C4-2B (cell line): Measurements from ENCODE around the gene HOXA6.

Experiments
- H3K27ac ChIP-seq: fragments of 450-650 bp; 2 replicates; pipeline ENCODE4 v1.5.1; 2017
- ZFX ChIP-seq: fragments of 450-650 bp; IDR thresholded peaks from 2 replicates; pipeline ENCODE4 v1.6.1; 2017
- TF ChIP-seq, protein P1 (sequence below): fragments of 450-650 bp; conservative IDR thresholded peaks from 2 replicates; pipeline ENCODE4 v1.5.1; 2017; ENCODE audit warnings: mild to moderate bottlenecking

Gene HOXA6

DNA sequence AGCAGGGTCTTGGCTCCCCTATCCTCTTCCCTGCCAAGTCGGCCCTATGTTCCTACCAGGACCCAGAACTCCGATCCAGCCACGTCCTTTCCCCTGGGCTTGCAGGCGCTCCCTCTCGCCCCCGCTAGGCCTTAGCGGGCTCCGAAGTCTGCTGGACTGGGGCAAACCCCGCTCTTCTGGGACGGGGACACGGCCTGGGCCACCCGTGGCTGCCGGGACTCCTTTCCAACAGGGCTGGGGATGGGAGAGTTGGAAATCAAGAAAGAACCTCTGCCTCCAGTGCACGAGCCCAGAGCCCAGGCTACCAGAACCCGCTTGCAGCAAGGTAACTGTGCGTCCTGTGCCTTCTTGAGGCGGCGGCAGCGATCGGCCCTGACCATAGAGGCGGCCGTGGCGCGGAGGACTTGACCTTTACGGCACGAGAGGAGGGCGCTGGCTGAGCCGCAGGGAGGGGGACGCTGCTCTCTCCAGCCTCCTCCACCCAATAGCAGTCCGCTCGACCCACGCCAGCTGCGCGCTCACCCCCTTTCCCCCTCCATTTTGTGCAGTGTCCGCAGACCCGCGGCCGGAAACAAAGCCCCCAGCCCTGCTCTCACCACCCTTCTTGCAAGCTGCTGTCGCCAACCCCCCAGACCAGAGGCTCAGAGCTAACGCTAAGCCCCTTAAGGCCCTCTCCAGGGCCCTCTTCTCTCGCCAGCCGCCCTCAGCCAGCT, 44.4 kb upstream of the HOXA6 start:
- no peak for TF ChIP-seq ZFX
- TF ChIP-seq, protein P1, sequence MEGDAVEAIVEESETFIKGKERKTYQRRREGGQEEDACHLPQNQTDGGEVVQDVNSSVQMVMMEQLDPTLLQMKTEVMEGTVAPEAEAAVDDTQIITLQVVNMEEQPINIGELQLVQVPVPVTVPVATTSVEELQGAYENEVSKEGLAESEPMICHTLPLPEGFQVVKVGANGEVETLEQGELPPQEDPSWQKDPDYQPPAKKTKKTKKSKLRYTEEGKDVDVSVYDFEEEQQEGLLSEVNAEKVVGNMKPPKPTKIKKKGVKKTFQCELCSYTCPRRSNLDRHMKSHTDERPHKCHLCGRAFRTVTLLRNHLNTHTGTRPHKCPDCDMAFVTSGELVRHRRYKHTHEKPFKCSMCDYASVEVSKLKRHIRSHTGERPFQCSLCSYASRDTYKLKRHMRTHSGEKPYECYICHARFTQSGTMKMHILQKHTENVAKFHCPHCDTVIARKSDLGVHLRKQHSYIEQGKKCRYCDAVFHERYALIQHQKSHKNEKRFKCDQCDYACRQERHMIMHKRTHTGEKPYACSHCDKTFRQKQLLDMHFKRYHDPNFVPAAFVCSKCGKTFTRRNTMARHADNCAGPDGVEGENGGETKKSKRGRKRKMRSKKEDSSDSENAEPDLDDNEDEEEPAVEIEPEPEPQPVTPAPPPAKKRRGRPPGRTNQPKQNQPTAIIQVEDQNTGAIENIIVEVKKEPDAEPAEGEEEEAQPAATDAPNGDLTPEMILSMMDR, result no peak

DNA sequence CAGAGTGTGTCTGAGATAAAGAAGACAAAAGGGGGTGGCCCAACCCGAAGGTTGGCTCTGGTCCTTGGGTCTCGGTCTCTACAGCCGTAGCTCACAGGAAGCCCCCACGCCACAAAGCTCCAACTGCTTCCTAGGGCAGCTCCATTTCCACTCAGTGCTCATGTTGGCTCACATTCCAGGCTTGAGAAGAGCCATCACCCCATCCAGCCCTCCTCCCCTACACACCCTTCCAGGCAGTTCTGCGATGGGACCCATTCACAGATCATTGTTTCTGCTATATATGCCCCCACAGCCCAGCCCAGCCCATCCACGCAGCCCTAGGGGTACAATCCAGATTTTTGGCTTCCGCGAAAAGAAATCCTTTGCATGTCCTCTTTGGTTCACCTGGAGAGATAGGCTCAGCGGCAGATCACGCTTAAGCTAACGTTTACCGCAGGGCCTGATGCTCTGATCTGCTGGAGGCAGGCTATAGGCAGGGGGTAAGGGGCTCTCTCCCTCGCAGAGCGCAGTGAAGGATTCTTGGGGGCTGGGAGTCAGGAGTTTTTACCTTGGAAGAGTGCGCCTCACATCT, 43.7 kb upstream of the HOXA6 start:
- TF ChIP-seq ZFX, result no peak
- TF ChIP-seq, protein P1, result no peak

More for the DNA sequence above, 44.4 kb upstream of the HOXA6 start:
- no peak overlapping the region for H3K27ac ChIP-seq

DNA sequence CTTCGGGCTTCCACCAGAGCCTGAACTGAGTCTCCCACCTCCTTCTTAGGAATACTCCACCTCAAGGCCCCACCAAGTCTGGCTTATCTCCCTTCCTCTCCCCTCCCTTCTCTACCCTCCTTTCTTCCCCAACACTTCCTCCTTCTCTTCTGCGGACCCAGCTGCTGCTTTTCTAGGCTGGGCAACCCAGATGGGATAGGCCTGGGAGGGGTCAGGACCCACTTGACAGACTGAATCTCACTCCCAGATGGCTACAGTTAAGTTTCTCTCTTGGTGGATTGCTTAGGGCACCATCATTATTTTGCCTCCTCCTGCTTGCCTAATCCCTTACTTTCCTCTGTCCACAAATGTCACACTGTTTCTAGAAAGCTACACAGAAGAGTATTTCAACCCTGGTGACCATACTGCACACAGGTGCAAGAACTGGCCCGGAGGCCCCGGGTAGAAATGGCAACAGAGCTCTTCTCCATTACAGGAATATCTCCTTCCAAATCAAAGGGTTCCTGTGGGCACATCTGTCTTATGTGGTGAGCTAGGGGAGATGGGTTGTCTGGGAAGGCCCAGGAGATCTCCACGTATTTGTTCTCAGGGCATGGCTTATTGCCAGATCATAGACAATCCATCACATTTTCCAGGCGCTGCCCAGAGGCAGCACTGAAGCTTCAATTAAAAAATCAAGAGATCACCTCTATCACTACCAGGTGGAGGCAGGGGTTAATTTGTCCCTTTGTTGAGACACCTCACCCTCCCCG, 42.6 kb upstream of the HOXA6 start:
- no peak overlapping the region for H3K27ac ChIP-seq
- TF ChIP-seq, protein P1, result no peak

More for the DNA sequence above, 43.7 kb upstream of the HOXA6 start:
- H3K27ac ChIP-seq, result no peak overlapping the region

DNA sequence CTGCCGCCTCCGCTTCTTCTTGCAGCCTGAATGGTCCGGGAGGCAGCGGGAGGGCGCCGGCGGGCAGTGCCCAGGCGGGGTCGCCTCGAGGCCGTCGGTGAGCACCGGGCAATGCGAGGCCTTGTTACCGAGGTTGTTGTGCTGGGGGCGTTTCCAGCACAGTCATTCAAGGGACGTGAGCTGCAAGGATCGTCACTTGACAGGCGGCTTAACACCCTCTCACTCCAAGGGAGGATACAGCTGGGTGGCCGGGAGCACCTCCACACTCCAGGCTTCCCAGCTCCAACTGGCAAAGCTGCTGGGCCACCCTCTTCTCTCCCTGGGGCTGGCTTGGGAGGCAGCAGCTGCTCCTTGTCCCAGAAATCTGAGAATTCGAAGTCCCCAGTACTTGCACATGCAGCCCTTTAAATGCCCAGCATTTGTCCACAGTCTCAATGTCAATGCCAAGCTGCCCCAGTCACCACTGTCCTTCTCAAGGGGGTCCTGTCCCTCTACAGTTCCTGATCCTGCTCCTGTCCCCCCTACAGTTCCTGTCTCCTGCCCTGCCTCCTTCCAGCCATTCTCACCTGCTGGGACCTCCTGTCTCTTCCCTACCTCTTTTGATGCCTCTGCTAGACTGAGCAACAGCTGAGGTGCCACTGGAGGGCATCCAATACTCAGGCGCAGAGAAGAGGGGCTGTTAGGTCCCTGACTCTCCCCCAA, 41.9 kb upstream of the HOXA6 start:
- no peak overlapping the region for H3K27ac ChIP-seq
- no peak for TF ChIP-seq ZFX
- TF ChIP-seq, protein P1, result no peak

DNA sequence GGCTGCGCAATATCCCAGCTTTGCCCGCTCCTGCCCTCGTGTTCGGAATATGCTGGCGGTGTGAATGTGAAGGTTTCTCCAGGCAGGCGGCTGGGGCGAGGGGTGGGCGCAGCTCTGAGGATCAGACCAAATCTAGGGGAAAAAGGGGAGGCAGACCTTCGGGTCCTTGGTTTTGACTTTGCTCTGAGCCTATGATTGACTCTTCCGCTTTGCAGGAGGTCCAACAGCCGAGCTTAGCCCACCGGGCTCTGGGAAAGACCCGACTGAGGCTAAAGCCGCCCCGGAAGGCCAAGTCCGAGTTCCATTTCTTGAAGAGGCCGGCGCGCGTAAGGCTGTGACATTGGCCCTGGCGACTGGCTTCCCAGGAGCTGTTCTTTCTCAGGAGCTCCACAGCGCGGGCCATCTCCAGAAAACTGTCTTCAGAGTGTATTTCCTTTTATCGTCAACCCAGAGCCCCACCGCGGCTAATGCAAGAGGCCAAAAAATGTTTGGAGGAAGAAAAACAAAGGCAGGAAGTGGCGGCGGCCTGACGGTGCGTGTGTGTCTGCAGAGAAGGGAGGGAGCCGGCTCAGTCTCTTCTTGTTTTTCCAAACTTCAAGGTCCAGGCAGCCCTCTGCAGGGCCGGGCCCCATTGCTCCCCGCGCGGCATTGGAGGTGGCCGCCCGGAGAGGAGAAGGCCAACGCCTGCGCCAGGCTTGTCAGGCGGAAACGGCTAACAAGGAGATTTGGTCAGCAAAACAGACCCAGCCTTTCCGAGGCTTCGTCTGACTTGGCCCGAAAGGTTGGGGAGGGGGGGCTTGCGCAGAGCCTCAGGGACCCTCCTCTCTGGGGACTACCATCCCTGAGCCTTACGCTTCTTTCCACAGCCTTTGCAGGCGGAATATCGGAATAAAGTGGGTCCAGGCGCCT, 41.1 kb upstream of the HOXA6 start:
- H3K27ac ChIP-seq, result no peak overlapping the region
- TF ChIP-seq, protein P1, result no peak
- no peak for TF ChIP-seq ZFX

DNA sequence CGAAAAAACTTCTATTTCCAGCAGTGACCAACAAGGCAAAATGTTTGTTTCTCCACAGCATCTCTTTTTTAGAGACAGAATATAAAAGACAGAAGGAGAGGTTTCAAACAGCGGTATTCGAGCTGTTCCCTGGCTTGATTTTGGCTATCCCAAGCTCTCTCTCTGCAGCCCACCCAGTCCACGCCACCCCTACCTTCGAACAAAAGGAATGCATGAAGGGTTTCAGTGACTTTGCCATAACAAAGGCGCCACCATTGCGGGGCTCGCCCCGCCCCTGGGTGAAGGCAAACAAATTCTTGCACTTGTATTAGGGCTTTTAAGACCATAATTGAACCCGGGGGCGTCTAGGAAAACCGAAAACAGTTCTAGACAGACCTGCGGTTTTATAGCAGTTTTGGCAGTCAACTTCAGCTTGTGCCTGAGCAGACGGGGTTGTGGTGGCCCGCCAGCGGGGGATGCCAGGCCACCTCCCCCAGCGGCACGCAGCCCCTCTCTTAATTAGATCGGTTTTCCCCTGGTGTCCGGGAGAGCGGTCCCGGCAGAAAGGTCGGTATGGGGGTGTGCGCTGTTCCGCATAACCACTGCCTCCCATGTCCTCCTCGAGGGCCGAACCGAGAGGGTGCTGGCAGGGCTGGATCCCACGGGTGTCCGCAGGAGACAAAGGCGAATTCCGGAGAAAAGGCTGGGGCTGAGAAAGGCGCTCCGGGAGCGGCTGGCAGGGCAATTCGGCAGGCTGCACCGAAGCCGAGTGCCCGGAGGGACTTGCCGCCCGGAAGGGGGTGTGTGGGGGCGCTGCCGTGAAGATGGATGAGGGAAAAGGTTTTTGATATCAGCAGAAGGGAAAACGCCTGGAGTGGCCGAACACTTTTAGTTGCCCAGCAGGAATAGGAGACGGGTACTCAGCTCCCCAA, 40.2 kb upstream of the HOXA6 start:
- TF ChIP-seq, protein P1, result no peak
- TF ChIP-seq ZFX, result no peak
- H3K27ac ChIP-seq, result no peak overlapping the region
